A549 (cell line): ENCODE data around the gene NEURL1.

Experiments used
- BHLHE40 ChIP-seq: IDR thresholded peaks from 2 replicates; pipeline ENCODE4 v1.6.1; 2012; ENCODE audit warnings: low read depth, low read length, inconsistent platforms
- CEBPB ChIP-seq, 2 experiments: fragments of >200 bp in 1 of 2; sonication (Bioruptor Twin) in 1 of 2; formaldehyde crosslinking in 1 of 2; IDR thresholded peaks; 2 replicates each; pipeline ENCODE4 v1.6.1; 2012 to 2016
- CHD2 ChIP-seq: fragments of 150-350 bp; IDR thresholded peaks from 2 replicates; pipeline ENCODE4 v1.6.1; 2014; ENCODE audit warnings: low read length; ENCODE audit not compliant: partially characterized antibody
- EP300 ChIP-seq, 2 experiments: fragments of >200 bp; sonication (Bioruptor Twin); formaldehyde crosslinking; IDR thresholded peaks; 2 replicates in 1 of 2; 3 replicates in 1 of 2; pipeline ENCODE4 v1.6.1; 2016 to 2017
- FOSL2 ChIP-seq, 2 experiments: fragments of 450-650 bp in 1 of 2; fragments of >200 bp in 1 of 2; sonication (Bioruptor Twin) in 1 of 2; formaldehyde crosslinking; IDR thresholded peaks; 2 replicates each; pipeline versions ENCODE4 v1.5.0 to v1.6.1; 2016 to 2020; ENCODE audit warnings: mild to moderate bottlenecking in 1 of 2, moderate library complexity in 1 of 2
- JUNB ChIP-seq: fragments of >200 bp; sonication (Bioruptor Twin); formaldehyde crosslinking; IDR thresholded peaks from 2 replicates; pipeline ENCODE4 v1.6.1; 2016
- NFE2L2 ChIP-seq: fragments of 150-350 bp; conservative IDR thresholded peaks from 2 replicates; pipeline ENCODE4 v1.6.1; 2014; ENCODE audit warnings: low read length
- POLR2A ChIP-seq: IDR thresholded peaks from 2 replicates; pipeline ENCODE4 v1.6.1; 2012; ENCODE audit warnings: mild to moderate bottlenecking, low read length
- TF ChIP-seq, protein P1 (sequence below): fragments of >200 bp; sonication (Bioruptor Twin); formaldehyde crosslinking; IDR thresholded peaks from 3 replicates; pipeline ENCODE4 v1.5.1; 2016
- TF ChIP-seq, protein P2 (sequence below): fragments of 200-600 bp; sonication (generic); IDR thresholded peaks from 2 replicates; pipeline ENCODE4 v1.6.1; 2016; ENCODE audit warnings: antibody characterized with exemption, mild to moderate bottlenecking, moderate library complexity

DNA sequence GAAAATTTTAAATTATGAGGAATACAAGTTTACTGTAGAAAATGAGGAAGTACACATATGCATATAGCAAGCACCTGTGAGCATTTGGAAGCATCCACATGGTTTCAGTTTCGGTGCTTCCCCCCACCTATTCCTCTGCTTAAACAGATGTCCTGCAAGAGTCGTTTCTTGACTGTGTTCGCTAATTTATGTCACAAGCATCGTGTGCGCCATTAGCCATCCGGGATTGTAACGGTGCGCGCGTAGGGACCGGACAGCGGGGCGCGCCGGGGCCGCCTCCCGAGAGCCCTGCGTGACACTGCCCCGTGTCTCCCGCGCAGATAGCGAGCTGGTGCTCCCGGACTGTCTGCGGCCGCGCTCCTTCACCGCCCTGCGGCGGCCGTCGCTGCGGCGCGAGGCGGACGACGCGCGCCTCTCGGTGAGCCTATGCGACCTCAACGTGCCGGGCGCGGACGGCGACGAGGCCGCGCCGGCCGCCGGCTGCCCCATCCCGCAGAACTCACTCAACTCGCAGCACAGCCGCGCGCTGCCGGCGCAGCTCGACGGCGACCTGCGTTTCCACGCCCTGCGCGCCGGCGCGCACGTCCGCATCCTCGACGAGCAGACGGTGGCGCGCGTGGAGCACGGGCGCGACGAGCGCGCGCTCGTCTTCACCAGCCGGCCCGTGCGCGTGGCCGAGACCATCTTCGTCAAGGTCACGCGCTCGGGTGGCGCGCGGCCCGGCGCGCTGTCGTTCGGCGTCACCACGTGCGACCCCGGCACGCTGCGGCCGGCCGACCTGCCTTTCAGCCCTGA lies 90.9 kb downstream of the NEURL1 start:
- TF ChIP-seq FOSL2 (IDR thresholded peaks at IDR 0.05): no peak
- TF ChIP-seq FOSL2 (CRISPR knock-in tag; IDR thresholded peaks at IDR 0.05): no peak
- TF ChIP-seq POLR2A: no peak
- TF ChIP-seq, protein P1, sequence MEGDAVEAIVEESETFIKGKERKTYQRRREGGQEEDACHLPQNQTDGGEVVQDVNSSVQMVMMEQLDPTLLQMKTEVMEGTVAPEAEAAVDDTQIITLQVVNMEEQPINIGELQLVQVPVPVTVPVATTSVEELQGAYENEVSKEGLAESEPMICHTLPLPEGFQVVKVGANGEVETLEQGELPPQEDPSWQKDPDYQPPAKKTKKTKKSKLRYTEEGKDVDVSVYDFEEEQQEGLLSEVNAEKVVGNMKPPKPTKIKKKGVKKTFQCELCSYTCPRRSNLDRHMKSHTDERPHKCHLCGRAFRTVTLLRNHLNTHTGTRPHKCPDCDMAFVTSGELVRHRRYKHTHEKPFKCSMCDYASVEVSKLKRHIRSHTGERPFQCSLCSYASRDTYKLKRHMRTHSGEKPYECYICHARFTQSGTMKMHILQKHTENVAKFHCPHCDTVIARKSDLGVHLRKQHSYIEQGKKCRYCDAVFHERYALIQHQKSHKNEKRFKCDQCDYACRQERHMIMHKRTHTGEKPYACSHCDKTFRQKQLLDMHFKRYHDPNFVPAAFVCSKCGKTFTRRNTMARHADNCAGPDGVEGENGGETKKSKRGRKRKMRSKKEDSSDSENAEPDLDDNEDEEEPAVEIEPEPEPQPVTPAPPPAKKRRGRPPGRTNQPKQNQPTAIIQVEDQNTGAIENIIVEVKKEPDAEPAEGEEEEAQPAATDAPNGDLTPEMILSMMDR: no peak
- no peak for TF ChIP-seq BHLHE40
- TF ChIP-seq NFE2L2: no peak
- TF ChIP-seq JUNB: no peak
- TF ChIP-seq, protein P2, sequence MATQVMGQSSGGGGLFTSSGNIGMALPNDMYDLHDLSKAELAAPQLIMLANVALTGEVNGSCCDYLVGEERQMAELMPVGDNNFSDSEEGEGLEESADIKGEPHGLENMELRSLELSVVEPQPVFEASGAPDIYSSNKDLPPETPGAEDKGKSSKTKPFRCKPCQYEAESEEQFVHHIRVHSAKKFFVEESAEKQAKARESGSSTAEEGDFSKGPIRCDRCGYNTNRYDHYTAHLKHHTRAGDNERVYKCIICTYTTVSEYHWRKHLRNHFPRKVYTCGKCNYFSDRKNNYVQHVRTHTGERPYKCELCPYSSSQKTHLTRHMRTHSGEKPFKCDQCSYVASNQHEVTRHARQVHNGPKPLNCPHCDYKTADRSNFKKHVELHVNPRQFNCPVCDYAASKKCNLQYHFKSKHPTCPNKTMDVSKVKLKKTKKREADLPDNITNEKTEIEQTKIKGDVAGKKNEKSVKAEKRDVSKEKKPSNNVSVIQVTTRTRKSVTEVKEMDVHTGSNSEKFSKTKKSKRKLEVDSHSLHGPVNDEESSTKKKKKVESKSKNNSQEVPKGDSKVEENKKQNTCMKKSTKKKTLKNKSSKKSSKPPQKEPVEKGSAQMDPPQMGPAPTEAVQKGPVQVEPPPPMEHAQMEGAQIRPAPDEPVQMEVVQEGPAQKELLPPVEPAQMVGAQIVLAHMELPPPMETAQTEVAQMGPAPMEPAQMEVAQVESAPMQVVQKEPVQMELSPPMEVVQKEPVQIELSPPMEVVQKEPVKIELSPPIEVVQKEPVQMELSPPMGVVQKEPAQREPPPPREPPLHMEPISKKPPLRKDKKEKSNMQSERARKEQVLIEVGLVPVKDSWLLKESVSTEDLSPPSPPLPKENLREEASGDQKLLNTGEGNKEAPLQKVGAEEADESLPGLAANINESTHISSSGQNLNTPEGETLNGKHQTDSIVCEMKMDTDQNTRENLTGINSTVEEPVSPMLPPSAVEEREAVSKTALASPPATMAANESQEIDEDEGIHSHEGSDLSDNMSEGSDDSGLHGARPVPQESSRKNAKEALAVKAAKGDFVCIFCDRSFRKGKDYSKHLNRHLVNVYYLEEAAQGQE: no peak
- TF ChIP-seq CHD2: no peak
- no peak for TF ChIP-seq EP300 (IDR thresholded peaks at IDR 0.05)
- TF ChIP-seq CEBPB (IDR thresholded peaks at IDR 0.05): no peak
